Measurements from ENCODE around the gene MARVELD2. TPM values are rescaled to one million over a fixed set of nuclear protein-coding genes. Genes with fewer than 3 reads are reported as not detected.

MARVELD2 gene
- total and polyA plus RNA-seq, 2 of the 13 experiments (the other 11 are each of a cell fraction or from before 2014, with no cell fraction given): 11.1 to 15.4 TPM

DNA sequence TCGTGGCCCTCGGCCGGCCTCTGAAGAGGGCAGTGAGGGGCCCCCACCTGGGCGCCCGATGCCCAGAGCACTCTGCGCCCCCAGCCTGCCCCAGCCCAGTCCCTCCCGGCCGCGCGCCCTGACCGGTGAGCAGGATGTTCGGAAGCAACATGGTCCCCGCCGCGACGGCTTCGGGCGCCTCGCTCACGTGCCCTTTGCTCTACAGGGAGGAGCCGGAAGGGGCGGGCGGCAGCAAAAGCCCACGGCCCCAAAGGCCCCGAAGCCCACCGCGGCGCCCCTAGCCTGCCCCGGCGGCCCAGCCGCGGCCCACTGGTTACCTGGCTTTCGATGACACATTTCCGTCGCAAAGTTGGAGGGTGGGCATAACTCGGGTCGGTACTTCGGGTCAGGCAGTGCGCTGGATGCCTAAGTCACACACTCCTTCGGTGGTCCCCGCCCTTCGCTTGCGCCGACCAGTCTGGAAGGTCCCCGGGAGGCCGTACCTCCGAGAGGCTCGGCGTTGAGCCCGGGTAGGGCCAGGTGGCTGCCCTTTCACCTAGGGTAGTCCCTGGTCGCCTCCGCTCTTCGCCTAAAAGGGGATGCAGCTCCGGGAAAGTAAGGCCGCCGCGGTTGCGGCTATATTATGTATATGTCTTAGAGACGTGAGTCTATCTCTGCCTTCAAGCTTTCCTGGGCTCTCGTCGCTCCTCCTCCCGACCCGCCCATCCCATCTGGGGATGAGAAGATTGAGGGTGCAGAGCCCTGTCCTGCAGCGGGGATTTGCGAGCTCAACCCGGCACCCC lies 45.4 kb upstream of the MARVELD2 start, which contains the start of the genes AK6, RAD17 and TAF9 (continued):
- TF ChIP-seq, protein P1, sequence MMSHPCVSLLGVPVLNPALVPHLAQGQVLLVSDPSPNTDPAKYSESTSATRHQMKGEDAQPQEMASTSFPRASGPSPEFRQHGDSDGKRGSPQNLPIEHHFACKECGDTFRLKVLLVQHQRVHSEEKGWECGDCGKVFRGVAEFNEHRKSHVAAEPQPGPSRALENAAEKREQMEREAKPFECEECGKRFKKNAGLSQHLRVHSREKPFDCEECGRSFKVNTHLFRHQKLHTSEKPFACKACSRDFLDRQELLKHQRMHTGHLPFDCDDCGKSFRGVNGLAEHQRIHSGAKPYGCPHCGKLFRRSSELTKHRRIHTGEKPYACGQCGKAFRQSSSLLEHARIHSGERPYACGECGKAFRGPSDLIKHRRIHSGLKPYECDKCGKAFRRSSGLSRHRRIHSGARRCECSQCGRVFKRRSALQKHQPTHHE (CRISPR knock-in tag; IDR thresholded peaks at IDR 0.05; ENCODE audit: borderline replicate concordance): peak; percentile 87
- TF ChIP-seq ZFP37 (CRISPR knock-in tag; IDR thresholded peaks at IDR 0.05; ENCODE audit: borderline replicate concordance) (no peak), FOXA3 (CRISPR knock-in tag; IDR thresholded peaks at IDR 0.05) (peak; percentile 7; the same call in 1 of the 2 replicates), EP300 (IDR thresholded peaks at IDR 0.05; ENCODE audit: low read depth in 2 of 2, low read length in 2 of 2) (no peak), EP300 (CRISPR knock-in tag; IDR thresholded peaks at IDR 0.05; ENCODE audit: borderline replicate concordance) (peak; percentile 10; the same call in 1 of the 2 replicates), PHF8 (CRISPR knock-in tag; IDR thresholded peaks at IDR 0.05) (peak; percentile 85), SALL2 (CRISPR knock-in tag; IDR thresholded peaks at IDR 0.05) (peak; percentile 54), RNF2 (conservative IDR thresholded peaks at IDR 0.05; ENCODE audit: low read depth) (peak; percentile 81; the same call in 1 of the 2 replicates), GFI1 (CRISPR knock-in tag; IDR thresholded peaks at IDR 0.05; ENCODE audit: borderline replicate concordance) (0 out of 2 replicates have a peak, but pooled peaks have one; percentile 12), ZNF451 (CRISPR knock-in tag; IDR thresholded peaks at IDR 0.05) (0 out of 2 replicates have a peak, but pooled peaks have one; percentile 12), ZBTB8A (CRISPR knock-in tag; IDR thresholded peaks at IDR 0.05; ENCODE audit: borderline replicate concordance, low read depth) (peak; percentile 94), REL (CRISPR knock-in tag; conservative IDR thresholded peaks at IDR 0.05) (peak; percentile 71; the same call in 1 of the 2 replicates), ELF1 (CRISPR knock-in tag; IDR thresholded peaks at IDR 0.05) (peak; percentile 74), TARDBP (CRISPR knock-in tag; IDR thresholded peaks at IDR 0.05) (peak; percentile 89)
- TF ChIP-seq, protein P2, sequence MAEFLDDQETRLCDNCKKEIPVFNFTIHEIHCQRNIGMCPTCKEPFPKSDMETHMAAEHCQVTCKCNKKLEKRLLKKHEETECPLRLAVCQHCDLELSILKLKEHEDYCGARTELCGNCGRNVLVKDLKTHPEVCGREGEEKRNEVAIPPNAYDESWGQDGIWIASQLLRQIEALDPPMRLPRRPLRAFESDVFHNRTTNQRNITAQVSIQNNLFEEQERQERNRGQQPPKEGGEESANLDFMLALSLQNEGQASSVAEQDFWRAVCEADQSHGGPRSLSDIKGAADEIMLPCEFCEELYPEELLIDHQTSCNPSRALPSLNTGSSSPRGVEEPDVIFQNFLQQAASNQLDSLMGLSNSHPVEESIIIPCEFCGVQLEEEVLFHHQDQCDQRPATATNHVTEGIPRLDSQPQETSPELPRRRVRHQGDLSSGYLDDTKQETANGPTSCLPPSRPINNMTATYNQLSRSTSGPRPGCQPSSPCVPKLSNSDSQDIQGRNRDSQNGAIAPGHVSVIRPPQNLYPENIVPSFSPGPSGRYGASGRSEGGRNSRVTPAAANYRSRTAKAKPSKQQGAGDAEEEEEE (CRISPR knock-in tag; IDR thresholded peaks at IDR 0.05; ENCODE audit: borderline replicate concordance): no peak; the same call in 1 of the 2 replicates
- TF ChIP-seq, protein P3, sequence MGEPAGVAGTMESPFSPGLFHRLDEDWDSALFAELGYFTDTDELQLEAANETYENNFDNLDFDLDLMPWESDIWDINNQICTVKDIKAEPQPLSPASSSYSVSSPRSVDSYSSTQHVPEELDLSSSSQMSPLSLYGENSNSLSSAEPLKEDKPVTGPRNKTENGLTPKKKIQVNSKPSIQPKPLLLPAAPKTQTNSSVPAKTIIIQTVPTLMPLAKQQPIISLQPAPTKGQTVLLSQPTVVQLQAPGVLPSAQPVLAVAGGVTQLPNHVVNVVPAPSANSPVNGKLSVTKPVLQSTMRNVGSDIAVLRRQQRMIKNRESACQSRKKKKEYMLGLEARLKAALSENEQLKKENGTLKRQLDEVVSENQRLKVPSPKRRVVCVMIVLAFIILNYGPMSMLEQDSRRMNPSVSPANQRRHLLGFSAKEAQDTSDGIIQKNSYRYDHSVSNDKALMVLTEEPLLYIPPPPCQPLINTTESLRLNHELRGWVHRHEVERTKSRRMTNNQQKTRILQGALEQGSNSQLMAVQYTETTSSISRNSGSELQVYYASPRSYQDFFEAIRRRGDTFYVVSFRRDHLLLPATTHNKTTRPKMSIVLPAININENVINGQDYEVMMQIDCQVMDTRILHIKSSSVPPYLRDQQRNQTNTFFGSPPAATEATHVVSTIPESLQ (CRISPR knock-in tag; conservative IDR thresholded peaks at IDR 0.05): peak; percentile 86; the same call in 1 of the 2 replicates
- TF ChIP-seq, protein P4, sequence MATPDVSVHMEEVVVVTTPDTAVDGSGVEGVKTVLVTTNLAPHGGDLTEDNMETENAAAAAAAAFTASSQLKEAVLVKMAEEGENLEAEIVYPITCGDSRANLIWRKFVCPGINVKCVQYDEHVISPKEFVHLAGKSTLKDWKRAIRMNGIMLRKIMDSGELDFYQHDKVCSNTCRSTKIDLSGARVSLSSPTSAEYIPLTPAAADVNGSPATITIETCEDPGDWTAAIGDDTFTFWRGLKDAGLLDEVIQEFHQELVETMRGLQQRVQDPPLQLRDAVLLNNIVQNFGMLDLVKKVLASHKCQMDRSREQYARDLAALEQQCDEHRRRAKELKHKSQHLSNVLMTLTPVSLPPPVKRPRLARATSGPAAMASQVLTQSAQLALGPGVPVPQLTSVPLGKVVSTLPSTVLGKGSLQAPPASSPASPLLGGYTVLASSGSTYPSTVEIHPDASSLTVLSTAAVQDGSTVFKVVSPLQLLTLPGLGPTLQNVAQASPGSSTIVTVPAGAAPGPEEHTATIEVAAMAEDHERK (CRISPR knock-in tag; IDR thresholded peaks at IDR 0.05; ENCODE audit: low read depth): no peak

Data from HepG2 (cell line).